BE2C (cell line): ENCODE data around the gene ORC2.

Experiments used
- DNase-seq: peaks from one replicate; pipeline ENCODE4 v3.0.0-alpha.2; 2020
- H3K27me3 ChIP-seq: fragments of 250-450 bp; sonication (Bioruptor Pico); 2 replicates; pipeline ENCODE4 v1.5.1; 2020; ENCODE audit warnings: mild to moderate bottlenecking
- H3K36me3 ChIP-seq: fragments of 250-450 bp; sonication (Bioruptor Pico); 2 replicates; pipeline ENCODE4 v1.5.1; 2020; ENCODE audit warnings: mild to moderate bottlenecking
- H3K4me1 ChIP-seq: fragments of 250-450 bp; sonication (Bioruptor Pico); 2 replicates; pipeline ENCODE4 v1.5.1; 2020
- H3K4me3 ChIP-seq: 2 replicates; pipeline ENCODE4 v1.5.1; 2011; ENCODE audit warnings: low read depth, low read length
- H3K9me3 ChIP-seq: fragments of 250-450 bp; sonication (Bioruptor Pico); 2 replicates; pipeline ENCODE4 v1.5.1; 2020
- TF ChIP-seq, protein P1 (sequence below): IDR thresholded peaks from 2 replicates; pipeline ENCODE4 v1.5.1; 2012; ENCODE audit warnings: mild to moderate bottlenecking, low read depth, low read length

ORC2 gene

DNA sequence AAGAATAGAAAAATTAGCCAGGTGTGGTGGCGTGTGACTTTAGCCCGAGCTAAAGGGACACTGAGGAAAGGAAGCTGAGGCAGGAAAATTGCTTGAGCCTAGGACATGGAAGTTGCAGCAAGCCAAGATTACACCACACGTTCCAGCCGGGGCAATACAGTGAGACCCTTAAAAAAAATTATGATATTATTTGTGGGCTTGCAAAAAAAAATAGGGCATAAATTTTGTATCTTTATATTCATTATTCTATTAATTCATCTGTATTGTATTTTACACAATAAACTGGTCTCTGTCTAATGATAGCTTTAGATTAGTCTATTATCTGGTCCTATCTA, 18.1 kb downstream of the ORC2 start:
- Histone ChIP-seq H3K27me3 (no peaks in the 10 kb centered on the region), H3K4me3 (no peak overlapping the region), H3K4me1 (no peaks in the 10 kb centered on the region), H3K9me3 (no peaks in the 10 kb centered on the region), H3K36me3 (peaks cover 46% of the 10 kb centered on the region)
- TF ChIP-seq, protein P1, sequence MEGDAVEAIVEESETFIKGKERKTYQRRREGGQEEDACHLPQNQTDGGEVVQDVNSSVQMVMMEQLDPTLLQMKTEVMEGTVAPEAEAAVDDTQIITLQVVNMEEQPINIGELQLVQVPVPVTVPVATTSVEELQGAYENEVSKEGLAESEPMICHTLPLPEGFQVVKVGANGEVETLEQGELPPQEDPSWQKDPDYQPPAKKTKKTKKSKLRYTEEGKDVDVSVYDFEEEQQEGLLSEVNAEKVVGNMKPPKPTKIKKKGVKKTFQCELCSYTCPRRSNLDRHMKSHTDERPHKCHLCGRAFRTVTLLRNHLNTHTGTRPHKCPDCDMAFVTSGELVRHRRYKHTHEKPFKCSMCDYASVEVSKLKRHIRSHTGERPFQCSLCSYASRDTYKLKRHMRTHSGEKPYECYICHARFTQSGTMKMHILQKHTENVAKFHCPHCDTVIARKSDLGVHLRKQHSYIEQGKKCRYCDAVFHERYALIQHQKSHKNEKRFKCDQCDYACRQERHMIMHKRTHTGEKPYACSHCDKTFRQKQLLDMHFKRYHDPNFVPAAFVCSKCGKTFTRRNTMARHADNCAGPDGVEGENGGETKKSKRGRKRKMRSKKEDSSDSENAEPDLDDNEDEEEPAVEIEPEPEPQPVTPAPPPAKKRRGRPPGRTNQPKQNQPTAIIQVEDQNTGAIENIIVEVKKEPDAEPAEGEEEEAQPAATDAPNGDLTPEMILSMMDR: no peak
- no peak for DNase-seq

- H3K36me3 ChIP-seq: peaks cover 49% of the 10 kb centered on the region
- DNase-seq: no peak
- no peak overlapping the region for H3K4me3 ChIP-seq
- TF ChIP-seq, protein P1: no peak
- no peaks in the 10 kb centered on the region for H3K4me1 ChIP-seq
- no peaks in the 10 kb centered on the region for H3K9me3 ChIP-seq
- no peaks in the 10 kb centered on the region for H3K27me3 ChIP-seq
These were observed 18.7 kb downstream of the ORC2 start for GRCh38 chr2:200944467-200945394.

DNA sequence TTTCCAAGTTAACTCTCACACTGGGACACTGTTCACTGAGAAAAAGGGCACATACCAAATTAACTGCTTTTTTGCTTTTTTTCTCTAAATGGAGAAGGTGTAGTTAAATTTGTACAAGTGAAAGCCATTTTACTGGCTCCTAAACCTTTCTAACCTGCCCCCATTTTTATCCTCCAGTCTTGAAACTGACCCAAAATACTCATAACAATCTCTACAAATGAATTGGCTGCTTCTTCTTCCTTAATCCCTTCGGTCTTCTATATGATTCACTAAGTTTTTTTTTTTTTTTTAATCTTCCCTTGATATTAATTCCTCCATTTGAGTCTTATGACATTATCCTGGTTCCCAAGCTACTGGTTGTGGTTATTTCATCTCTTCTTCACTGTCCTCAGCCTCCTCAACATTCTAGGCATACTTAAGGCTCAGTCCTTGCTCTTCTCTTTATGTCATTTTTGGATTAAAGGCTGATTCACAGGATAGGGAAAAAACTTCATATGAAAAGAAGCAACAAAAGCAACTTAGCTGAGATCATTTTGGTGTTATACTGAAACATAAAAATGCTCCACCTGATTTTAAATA, 19.8 kb downstream of the ORC2 start:
- Histone ChIP-seq H3K4me3 (no peak overlapping the region), H3K36me3 (peaks cover 44% of the 10 kb centered on the region), H3K27me3 (no peaks in the 10 kb centered on the region), H3K4me1 (no peaks in the 10 kb centered on the region), H3K9me3 (no peaks in the 10 kb centered on the region)
- DNase-seq: no peak
- TF ChIP-seq, protein P1: no peak

DNA sequence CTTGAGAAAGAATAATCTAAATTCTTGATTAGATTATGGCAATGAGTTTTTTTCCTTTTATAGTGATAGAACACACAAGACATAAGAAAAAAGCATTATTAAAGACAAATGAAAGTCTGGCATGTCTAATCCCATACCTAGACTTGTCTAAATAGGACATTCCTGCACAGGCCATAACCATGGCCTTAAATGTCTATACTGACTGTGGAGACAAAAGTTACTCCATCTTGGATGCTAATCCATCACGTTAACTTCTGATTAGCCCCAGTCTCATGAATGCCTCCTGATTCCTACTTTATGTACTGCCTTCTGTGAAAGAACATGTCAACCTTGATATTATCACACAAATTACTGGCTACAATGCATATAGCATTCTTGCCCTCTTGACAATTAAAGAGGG, 23.6 kb downstream of the ORC2 start:
- TF ChIP-seq, protein P1: no peak
- Histone ChIP-seq H3K27me3 (no peaks in the 10 kb centered on the region), H3K36me3 (peaks cover 47% of the 10 kb centered on the region), H3K9me3 (no peaks in the 10 kb centered on the region), H3K4me1 (no peaks in the 10 kb centered on the region), H3K4me3 (no peak overlapping the region)
- DNase-seq: no peak

DNA sequence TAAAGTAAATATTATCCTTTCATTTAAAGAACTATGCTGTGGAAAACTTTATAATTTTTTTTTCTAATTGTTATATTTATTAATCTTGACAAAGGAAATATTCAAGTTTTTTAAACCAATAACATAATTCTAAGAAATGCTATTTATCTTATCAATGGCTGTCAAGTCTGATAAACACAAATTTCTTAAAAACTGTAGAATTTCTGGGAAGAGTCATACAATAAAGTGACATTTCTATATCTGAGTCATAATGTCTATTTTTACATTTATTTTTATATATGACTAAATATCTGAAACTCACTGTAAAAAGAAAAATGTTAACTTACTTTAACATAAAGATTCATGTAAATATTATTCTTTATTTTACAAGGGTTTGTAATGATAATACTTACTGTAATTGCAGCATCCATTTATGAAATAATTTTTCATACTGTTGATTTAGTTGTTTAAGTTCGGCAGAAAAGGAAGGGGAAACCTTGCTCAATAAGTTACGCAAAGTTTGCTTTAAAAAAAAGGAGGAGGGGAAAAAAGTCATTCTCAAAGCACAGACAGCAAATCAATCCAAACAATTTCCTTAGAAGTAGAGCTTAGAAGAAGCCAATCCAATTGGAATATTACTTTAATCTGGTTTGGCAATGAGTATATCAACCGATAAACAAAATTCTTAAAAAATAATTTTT, 32.4 kb downstream of the ORC2 start:
- Histone ChIP-seq H3K4me1 (no peaks in the 10 kb centered on the region), H3K36me3 (peaks cover 43% of the 10 kb centered on the region), H3K4me3 (no peak overlapping the region), H3K9me3 (no peaks in the 10 kb centered on the region), H3K27me3 (no peaks in the 10 kb centered on the region)
- TF ChIP-seq, protein P1: no peak
- DNase-seq: no peak
